ENCODE results near the gene SLC44A1.

The SLC44A1 gene

DNA sequence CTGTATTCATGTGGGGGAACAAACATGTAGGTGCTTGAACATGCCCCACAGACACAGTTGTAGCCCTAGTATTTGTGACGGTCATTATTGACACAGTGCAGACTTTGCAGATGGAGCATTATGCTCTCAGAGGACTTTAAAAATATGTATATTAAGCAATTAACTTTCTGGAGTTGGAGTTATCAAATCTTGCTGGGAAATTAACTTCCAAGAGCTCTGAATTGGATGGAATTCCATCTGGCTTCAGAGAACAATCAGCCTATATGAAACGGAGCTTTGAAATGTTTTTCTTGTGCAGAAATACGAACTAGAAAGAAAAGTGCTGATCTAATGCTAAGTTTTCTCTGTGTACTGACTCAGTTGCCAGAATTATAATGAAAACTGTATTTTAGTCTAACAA is 152.4 kb downstream of the SLC44A1 start:
- H3K4me3 ChIP-seq (ENCODE audit: insufficient read length, low read depth): no peak overlapping the region
- no peak for TF ChIP-seq SUZ12 (IDR thresholded peaks at IDR 0.05; ENCODE audit: extremely low read depth, insufficient read depth, insufficient read length)
- TF ChIP-seq ZNF274 (IDR thresholded peaks at IDR 0.05; ENCODE audit: low read depth, low read length): no peak
- no peak for TF ChIP-seq YY1 (IDR thresholded peaks at IDR 0.05; ENCODE audit: insufficient read depth, insufficient read length)
- DNase-seq (ENCODE audit: low read depth, low spot score): no peak
- H3K9ac ChIP-seq (ENCODE audit: insufficient read length, low read depth): no peak overlapping the region
- no peaks in the 10 kb centered on the region for H3K36me3 ChIP-seq (ENCODE audit: insufficient read depth, insufficient read length, low read length)
- no peaks in the 10 kb centered on the region for H3K27me3 ChIP-seq (ENCODE audit: insufficient read depth, insufficient read length)
- no peaks in the 10 kb centered on the region for H3K9me3 ChIP-seq (ENCODE audit: insufficient read depth, low read length)
- no peaks in the 10 kb centered on the region for H3K4me1 ChIP-seq (ENCODE audit: insufficient read depth, insufficient read length)

DNA sequence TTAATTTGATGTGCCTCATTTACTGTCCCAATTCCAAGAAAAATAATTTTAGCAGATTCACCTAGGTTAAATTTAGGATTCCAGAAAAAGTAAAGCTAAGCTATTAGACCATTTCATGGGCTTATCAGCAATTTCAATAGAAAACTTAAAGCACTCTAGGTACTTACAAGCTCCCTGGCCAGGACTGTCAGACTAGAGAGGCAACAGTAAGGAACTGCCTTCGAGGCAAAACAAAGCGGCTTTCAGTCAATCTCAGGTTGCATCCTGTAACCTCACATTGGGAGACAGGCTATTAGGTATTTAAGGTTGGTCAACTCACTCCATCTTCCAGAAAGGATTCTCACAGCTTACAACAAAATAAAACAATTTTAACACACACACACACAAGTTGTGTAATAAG is 154.7 kb downstream of the SLC44A1 start:
- Histone ChIP-seq H3K9me3 (ENCODE audit: insufficient read depth, low read length) (no peaks in the 10 kb centered on the region), H3K36me3 (ENCODE audit: insufficient read depth, insufficient read length, low read length) (no peaks in the 10 kb centered on the region), H3K4me1 (ENCODE audit: insufficient read depth, insufficient read length) (peaks cover 2% of the 10 kb centered on the region), H3K9ac (ENCODE audit: insufficient read length, low read depth) (no peak overlapping the region), H3K4me3 (ENCODE audit: insufficient read length, low read depth) (no peak overlapping the region), H3K27me3 (ENCODE audit: insufficient read depth, insufficient read length) (no peaks in the 10 kb centered on the region)
- no peak for TF ChIP-seq SUZ12 (IDR thresholded peaks at IDR 0.05; ENCODE audit: extremely low read depth, insufficient read depth, insufficient read length)
- TF ChIP-seq ZNF274 (IDR thresholded peaks at IDR 0.05; ENCODE audit: low read depth, low read length): no peak
- DNase-seq (ENCODE audit: low read depth, low spot score): peak; percentile 46

DNA sequence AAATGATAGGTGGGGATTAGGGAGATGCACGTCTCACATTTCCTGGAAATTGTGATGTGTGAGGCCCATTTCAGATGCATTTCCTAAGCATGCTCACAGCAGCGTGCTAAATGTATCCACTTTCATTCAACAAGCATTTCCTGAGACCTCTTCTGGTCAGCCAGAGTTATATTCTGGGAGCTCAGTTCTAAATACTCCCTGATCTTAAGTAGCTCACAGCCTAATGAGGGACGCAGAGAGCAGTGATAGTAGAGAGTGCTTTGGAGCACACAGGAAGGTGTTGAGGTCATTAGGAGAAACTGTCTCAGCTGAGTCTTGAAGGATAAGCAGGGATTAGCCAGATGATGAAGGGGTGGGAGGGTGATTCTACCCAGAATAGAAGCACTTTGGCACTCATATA is 157.2 kb downstream of the SLC44A1 start:
- Histone ChIP-seq H3K9ac (ENCODE audit: insufficient read length, low read depth) (no peak overlapping the region), H3K4me1 (ENCODE audit: insufficient read depth, insufficient read length) (peaks cover 2% of the 10 kb centered on the region), H3K36me3 (ENCODE audit: insufficient read depth, insufficient read length, low read length) (no peaks in the 10 kb centered on the region), H3K9me3 (ENCODE audit: insufficient read depth, low read length) (no peaks in the 10 kb centered on the region), H3K4me3 (ENCODE audit: insufficient read length, low read depth) (no peak overlapping the region), H3K27me3 (ENCODE audit: insufficient read depth, insufficient read length) (no peaks in the 10 kb centered on the region)
- no peak for DNase-seq (ENCODE audit: low read depth, low spot score)
- TF ChIP-seq ZNF274 (IDR thresholded peaks at IDR 0.05; ENCODE audit: low read depth, low read length) (no peak), SUZ12 (IDR thresholded peaks at IDR 0.05; ENCODE audit: extremely low read depth, insufficient read depth, insufficient read length) (no peak), YY1 (IDR thresholded peaks at IDR 0.05; ENCODE audit: insufficient read depth, insufficient read length) (no peak)

DNA sequence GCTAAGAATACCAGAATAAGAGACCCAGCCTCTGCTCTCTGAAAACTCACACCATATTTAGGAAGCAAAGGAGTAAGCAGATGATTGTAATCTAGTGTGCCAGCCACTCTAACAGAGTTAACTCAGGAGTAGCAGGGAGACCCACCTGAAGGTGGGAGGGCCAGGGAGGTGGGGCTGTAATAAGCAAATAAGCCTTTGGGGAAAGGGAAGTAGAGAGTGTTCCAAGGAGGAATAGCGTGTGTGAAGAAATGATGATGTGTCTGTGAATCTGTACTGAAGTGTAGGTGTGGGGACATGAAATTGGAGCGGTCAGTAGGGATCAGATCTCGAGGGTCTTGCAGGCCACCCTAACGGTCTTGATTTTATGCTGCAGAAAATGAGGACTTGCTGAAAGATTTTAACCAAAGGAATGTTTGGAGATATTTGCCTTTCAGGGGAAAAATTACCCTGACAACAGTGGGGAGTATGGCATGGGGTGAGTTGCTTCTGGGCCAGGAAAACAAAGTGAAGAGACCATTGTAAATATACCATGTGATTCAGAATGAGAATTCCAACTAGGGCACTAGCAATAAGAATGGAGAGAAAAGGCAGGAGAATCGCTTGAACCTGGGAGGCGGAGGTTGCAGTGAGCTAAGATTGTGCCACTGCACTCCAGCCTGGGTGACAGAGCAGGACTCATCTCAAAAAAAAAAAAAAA is 159.2 kb downstream of the SLC44A1 start:
- TF ChIP-seq SUZ12 (IDR thresholded peaks at IDR 0.05; ENCODE audit: extremely low read depth, insufficient read depth, insufficient read length) (no peak), YY1 (IDR thresholded peaks at IDR 0.05; ENCODE audit: insufficient read depth, insufficient read length) (no peak), ZNF274 (IDR thresholded peaks at IDR 0.05; ENCODE audit: low read depth, low read length) (no peak)
- peak; percentile 57 for DNase-seq (ENCODE audit: low read depth, low spot score)
- H3K27me3 ChIP-seq (ENCODE audit: insufficient read depth, insufficient read length): no peaks in the 10 kb centered on the region
- H3K9ac ChIP-seq (ENCODE audit: insufficient read length, low read depth): no peak overlapping the region
- no peak overlapping the region for H3K4me3 ChIP-seq (ENCODE audit: insufficient read length, low read depth)
- no peaks in the 10 kb centered on the region for H3K9me3 ChIP-seq (ENCODE audit: insufficient read depth, low read length)
- H3K4me1 ChIP-seq (ENCODE audit: insufficient read depth, insufficient read length): peaks cover 2% of the 10 kb centered on the region
- no peaks in the 10 kb centered on the region for H3K36me3 ChIP-seq (ENCODE audit: insufficient read depth, insufficient read length, low read length)

DNA sequence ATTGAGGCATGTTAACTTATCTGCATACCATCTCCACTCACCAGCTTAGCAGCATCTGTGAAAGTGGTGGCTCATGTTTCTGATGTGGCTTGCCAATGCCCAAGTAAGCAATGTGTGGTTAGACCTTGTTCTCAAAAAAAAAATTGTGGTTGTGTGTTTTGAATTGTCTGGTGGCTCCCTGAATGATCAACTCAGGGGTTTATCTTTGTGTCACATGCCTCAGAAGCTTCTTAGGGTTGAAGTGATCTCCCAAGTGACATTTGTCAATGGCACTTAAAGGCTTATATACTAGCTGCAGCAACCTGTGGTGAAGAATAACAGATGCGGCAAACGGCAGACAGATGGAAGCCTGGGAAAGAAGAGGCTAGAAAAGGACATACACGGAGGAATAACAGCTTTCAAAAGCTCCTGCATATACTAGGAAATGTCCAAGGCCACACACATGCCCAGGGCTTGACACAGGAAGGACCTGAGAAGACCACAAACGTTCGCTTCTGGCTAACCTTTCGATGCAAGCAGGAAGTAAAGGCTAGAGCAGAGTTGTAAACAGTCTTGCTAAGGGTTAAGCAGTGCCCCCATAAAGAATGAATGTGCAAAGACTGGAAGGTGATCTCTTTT is 161.2 kb downstream of the SLC44A1 start:
- Histone ChIP-seq H3K36me3 (ENCODE audit: insufficient read depth, insufficient read length, low read length) (no peaks in the 10 kb centered on the region), H3K4me1 (ENCODE audit: insufficient read depth, insufficient read length) (peaks cover 2% of the 10 kb centered on the region), H3K27me3 (ENCODE audit: insufficient read depth, insufficient read length) (no peaks in the 10 kb centered on the region), H3K9me3 (ENCODE audit: insufficient read depth, low read length) (no peaks in the 10 kb centered on the region), H3K9ac (ENCODE audit: insufficient read length, low read depth) (no peak overlapping the region), H3K4me3 (ENCODE audit: insufficient read length, low read depth) (no peak overlapping the region)
- no peak for DNase-seq (ENCODE audit: low read depth, low spot score)
- TF ChIP-seq YY1 (IDR thresholded peaks at IDR 0.05; ENCODE audit: insufficient read depth, insufficient read length): no peak
- TF ChIP-seq SUZ12 (IDR thresholded peaks at IDR 0.05; ENCODE audit: extremely low read depth, insufficient read depth, insufficient read length): no peak
- no peak for TF ChIP-seq ZNF274 (IDR thresholded peaks at IDR 0.05; ENCODE audit: low read depth, low read length)

DNA sequence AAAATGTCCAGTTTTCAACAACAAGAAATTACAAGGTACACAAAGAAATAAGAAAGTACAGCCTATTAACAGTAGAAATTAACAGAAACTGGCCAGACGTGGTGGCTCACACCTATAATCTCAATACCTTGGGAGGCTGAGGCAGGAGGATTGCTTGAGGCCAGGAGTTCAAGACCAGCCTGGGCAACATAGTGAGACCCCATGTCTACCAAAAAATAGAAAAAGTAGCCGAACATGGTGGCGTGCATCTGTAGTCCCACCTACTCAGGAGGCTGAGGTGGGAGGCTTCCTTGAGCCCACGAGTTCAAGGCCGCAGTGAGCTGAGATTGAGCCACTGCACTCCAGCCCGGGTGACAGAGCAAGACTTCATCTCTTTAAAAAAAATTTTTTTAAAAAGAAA is 161.9 kb downstream of the SLC44A1 start:
- no peaks in the 10 kb centered on the region for H3K9me3 ChIP-seq (ENCODE audit: insufficient read depth, low read length)
- no peak for DNase-seq (ENCODE audit: low read depth, low spot score)
- TF ChIP-seq ZNF274 (IDR thresholded peaks at IDR 0.05; ENCODE audit: low read depth, low read length) (no peak), SUZ12 (IDR thresholded peaks at IDR 0.05; ENCODE audit: extremely low read depth, insufficient read depth, insufficient read length) (no peak), YY1 (IDR thresholded peaks at IDR 0.05; ENCODE audit: insufficient read depth, insufficient read length) (no peak)
- H3K27me3 ChIP-seq (ENCODE audit: insufficient read depth, insufficient read length): no peaks in the 10 kb centered on the region
- no peak overlapping the region for H3K4me3 ChIP-seq (ENCODE audit: insufficient read length, low read depth)
- H3K9ac ChIP-seq (ENCODE audit: insufficient read length, low read depth): no peak overlapping the region
- H3K36me3 ChIP-seq (ENCODE audit: insufficient read depth, insufficient read length, low read length): no peaks in the 10 kb centered on the region
- peaks cover 2% of the 10 kb centered on the region for H3K4me1 ChIP-seq (ENCODE audit: insufficient read depth, insufficient read length)

DNA sequence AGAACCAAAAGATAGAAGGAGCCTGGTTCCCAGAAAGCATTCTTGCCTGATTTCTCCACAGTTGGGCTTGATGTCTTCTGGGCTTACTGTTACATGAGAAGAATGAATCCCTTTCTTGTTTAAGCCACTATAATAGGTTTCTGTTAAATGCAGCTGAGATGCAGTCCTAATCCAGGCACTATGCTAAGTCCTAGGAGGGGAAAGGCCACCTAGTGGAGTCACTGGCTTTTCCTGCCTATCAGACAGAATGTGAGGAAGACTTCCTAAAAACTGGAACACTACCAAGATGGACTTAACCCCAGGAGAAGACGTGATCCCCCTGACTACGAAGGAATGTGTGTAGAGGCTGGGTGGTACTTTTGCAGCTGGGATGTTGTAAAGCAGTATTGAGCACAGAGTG is 169.1 kb downstream of the SLC44A1 start:
- Histone ChIP-seq H3K9ac (ENCODE audit: insufficient read length, low read depth) (no peak overlapping the region), H3K4me1 (ENCODE audit: insufficient read depth, insufficient read length) (peaks cover 2% of the 10 kb centered on the region), H3K9me3 (ENCODE audit: insufficient read depth, low read length) (no peaks in the 10 kb centered on the region), H3K36me3 (ENCODE audit: insufficient read depth, insufficient read length, low read length) (no peaks in the 10 kb centered on the region), H3K4me3 (ENCODE audit: insufficient read length, low read depth) (no peak overlapping the region), H3K27me3 (ENCODE audit: insufficient read depth, insufficient read length) (no peaks in the 10 kb centered on the region)
- TF ChIP-seq ZNF274 (IDR thresholded peaks at IDR 0.05; ENCODE audit: low read depth, low read length) (no peak), YY1 (IDR thresholded peaks at IDR 0.05; ENCODE audit: insufficient read depth, insufficient read length) (no peak), SUZ12 (IDR thresholded peaks at IDR 0.05; ENCODE audit: extremely low read depth, insufficient read depth, insufficient read length) (no peak)
- DNase-seq (ENCODE audit: low read depth, low spot score): peak; percentile 43
